HepG2 (cell line): ENCODE data around the gene PRKAR1A. TPM values are rescaled to one million over a fixed set of nuclear protein-coding genes. Genes with fewer than 3 reads are reported as not detected.

ENCODE experiments used
- AHDC1 ChIP-seq: sonication (generic); formaldehyde crosslinking; IDR thresholded peaks from 2 replicates; pipeline ENCODE4 v1.5.1; 2020; ENCODE audit warnings: mild to moderate bottlenecking, missing genetic modification reagents, borderline replicate concordance
- ASH2L ChIP-seq: fragments of 300-600, 200-600 bp; sonication (generic); IDR thresholded peaks from 2 replicates; pipeline ENCODE4 v1.7.0; 2017; ENCODE audit warnings: low read depth, mild to moderate bottlenecking, moderate library complexity, mixed read lengths, low read length; ENCODE audit not compliant: insufficient read length
- DNMT3B ChIP-seq: conservative IDR thresholded peaks from 2 replicates; pipeline ENCODE4 v1.6.1; 2016; ENCODE audit warnings: missing biosample characterization, control low read depth
- FOSL2 ChIP-seq: sonication (generic); formaldehyde crosslinking; IDR thresholded peaks from 2 replicates; pipeline ENCODE4 v1.4.0; 2020; ENCODE audit warnings: missing genetic modification reagents
- KAT7 ChIP-seq: IDR thresholded peaks from 2 replicates; pipeline ENCODE4 v1.6.1; 2018; ENCODE audit warnings: borderline replicate concordance, missing compliant biosample characterization
- NKX3-1 ChIP-seq: sonication (generic); formaldehyde crosslinking; IDR thresholded peaks from 2 replicates; pipeline ENCODE4 v1.5.0; 2020; ENCODE audit warnings: missing genetic modification reagents
- ZEB1 ChIP-seq: IDR thresholded peaks from 2 replicates; pipeline ENCODE4 v1.6.1; 2012; ENCODE audit warnings: mild to moderate bottlenecking, low read depth, inconsistent platforms; ENCODE audit not compliant: insufficient replicate concordance
- ZNF232 ChIP-seq: sonication (generic); formaldehyde crosslinking; IDR thresholded peaks from 2 replicates; pipeline ENCODE4 v1.4.0; 2020; ENCODE audit warnings: missing genetic modification reagents, borderline replicate concordance
- ZNF24 ChIP-seq: fragments of 450-650 bp; IDR thresholded peaks from 2 replicates; pipeline ENCODE4 v1.6.1; 2017; ENCODE audit warnings: antibody characterized with exemption, mild to moderate bottlenecking
- ZNF317 ChIP-seq: sonication (generic); formaldehyde crosslinking; IDR thresholded peaks from 2 replicates; pipeline ENCODE4 v1.5.0; 2020; ENCODE audit warnings: mild to moderate bottlenecking, missing genetic modification reagents
- ZNF318 ChIP-seq: sonication (generic); formaldehyde crosslinking; IDR thresholded peaks from 2 replicates; pipeline ENCODE4 v1.4.0; 2020; ENCODE audit warnings: mild to moderate bottlenecking, missing genetic modification reagents
- ZNF512B ChIP-seq: sonication (generic); formaldehyde crosslinking; IDR thresholded peaks from 2 replicates; pipeline ENCODE4 v1.5.1; 2020; ENCODE audit warnings: missing genetic modification reagents, mild to moderate bottlenecking, borderline replicate concordance
- ZNF598 ChIP-seq: sonication (generic); formaldehyde crosslinking; IDR thresholded peaks from 2 replicates; pipeline ENCODE4 v1.5.1; 2020; ENCODE audit warnings: mild to moderate bottlenecking, missing genetic modification reagents, borderline replicate concordance
- polyA plus RNA-seq, 8 experiments: library from polyadenylated mRNA; depleted of rRNA in 3 of 8; stranded (reverse) in 7 of 8; unstranded in 1 of 8; fragments of >200 nt; fragmentation: Illumina TruSeq in 4 of 8; extraction: Trizol in 4 of 8; gene quantifications; 2 replicates each; pipeline versions ENCODE4 v1.2.1 to v1.2.3, GENCODE V29; 2011 to 2016; ENCODE audit warnings: low read depth in 4 of 8, missing spikeins in 1 of 8, mixed read lengths in 1 of 8; ENCODE audit not compliant: insufficient read depth in 1 of 8
- total RNA-seq, 5 experiments: library from RNA; depleted of rRNA; stranded (reverse); fragments of >200 nt; fragmentation: Illumina TruSeq; extraction: Trizol; gene quantifications; 2 replicates each; pipeline ENCODE4 v1.2.3, GENCODE V29; 2016; ENCODE audit warnings: low read depth in 1 of 5

PRKAR1A gene
- total and polyA plus RNA-seq, 2 of the 13 experiments (the other 11 are each of a cell fraction or from before 2014, with no cell fraction given), result 265 to 266 TPM

- no peak for TF ChIP-seq AHDC1 (CRISPR knock-in tag)
- TF ChIP-seq ZNF598 (CRISPR knock-in tag), result no peak
- no peak for TF ChIP-seq ZNF318 (CRISPR knock-in tag)
- TF ChIP-seq ZNF512B (CRISPR knock-in tag), result no peak
- TF ChIP-seq ZNF232 (CRISPR knock-in tag), result 0 out of 2 replicates have a peak, but pooled peaks have one; percentile 1
- TF ChIP-seq KAT7 (CRISPR knock-in tag), result peak; percentile 90; the same call in 1 of the 2 replicates
- no peak for TF ChIP-seq DNMT3B (CRISPR knock-in tag)
- TF ChIP-seq ZNF24, result no peak
- TF ChIP-seq FOSL2, result no peak
- no peak for TF ChIP-seq NKX3-1
- no peak for TF ChIP-seq ASH2L
- TF ChIP-seq ZNF317, result no peak
- TF ChIP-seq ZEB1, result no peak
Observed at GRCh38 chr17:68512960-68513474, 787 bp downstream of the PRKAR1A start (continued).
